Measurements from ENCODE around the gene GLP1R.
A peak's percentile ranks its signal among the peaks of the same experiment; 100 is the strongest.

Gene GLP1R

DNA sequence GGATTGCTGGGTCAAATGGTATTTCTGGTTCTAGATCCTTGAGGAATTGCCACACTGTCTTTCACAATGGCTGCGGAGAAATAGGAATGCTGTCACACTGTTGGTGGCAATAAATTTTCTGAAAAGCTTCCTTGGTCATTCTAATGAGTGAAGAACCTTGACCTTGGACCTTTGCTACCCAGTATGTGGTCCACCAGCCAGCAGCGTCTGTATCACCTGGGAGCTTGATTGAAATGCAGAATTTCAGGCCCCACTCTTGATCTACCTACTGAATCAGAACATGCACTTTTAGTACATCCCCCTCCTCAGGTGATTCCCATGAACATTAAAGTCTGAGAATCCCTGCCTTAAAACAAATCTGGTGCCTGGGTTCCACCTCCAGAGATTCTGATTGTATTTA, 27.5 kb upstream of the GLP1R start:
- ChIA-PET POLR2A (no interaction called here), CTCF (no interaction called here)
- TF ChIP-seq, protein P1, sequence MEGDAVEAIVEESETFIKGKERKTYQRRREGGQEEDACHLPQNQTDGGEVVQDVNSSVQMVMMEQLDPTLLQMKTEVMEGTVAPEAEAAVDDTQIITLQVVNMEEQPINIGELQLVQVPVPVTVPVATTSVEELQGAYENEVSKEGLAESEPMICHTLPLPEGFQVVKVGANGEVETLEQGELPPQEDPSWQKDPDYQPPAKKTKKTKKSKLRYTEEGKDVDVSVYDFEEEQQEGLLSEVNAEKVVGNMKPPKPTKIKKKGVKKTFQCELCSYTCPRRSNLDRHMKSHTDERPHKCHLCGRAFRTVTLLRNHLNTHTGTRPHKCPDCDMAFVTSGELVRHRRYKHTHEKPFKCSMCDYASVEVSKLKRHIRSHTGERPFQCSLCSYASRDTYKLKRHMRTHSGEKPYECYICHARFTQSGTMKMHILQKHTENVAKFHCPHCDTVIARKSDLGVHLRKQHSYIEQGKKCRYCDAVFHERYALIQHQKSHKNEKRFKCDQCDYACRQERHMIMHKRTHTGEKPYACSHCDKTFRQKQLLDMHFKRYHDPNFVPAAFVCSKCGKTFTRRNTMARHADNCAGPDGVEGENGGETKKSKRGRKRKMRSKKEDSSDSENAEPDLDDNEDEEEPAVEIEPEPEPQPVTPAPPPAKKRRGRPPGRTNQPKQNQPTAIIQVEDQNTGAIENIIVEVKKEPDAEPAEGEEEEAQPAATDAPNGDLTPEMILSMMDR (IDR thresholded peaks at IDR 0.05; ENCODE audit: insufficient read depth, low read length, missing control alignments): no peak
- H3K4me3 ChIP-seq (ENCODE audit: low read depth, low read length): no peak overlapping the region
- no peak for DNase-seq (ENCODE audit: low read depth, low spot score)

DNA sequence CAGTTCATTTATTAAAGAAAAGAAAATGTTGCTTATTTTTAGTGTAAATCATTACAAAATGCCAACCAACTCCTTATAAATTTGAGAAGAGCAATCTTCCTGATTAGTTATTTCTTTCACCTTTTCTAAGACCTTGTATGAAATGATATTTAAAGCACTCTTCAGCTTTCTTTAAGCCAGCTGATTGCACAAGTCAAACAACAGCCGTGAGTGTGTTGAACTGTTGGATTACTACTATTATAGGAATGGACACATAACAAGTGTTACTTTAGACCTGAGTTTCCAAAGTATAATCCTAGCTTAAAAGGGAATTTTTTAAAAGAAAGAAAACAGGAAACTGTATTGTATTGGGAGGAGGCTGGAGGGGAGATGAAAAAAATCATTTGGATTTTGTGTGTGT, 26.8 kb upstream of the GLP1R start:
- POLR2A ChIA-PET: no interaction called here
- no peak for DNase-seq (ENCODE audit: low read depth, low spot score)
- TF ChIP-seq, protein P1 (IDR thresholded peaks at IDR 0.05; ENCODE audit: insufficient read depth, low read length, missing control alignments): no peak
- CTCF ChIA-PET: no interaction called here
- H3K4me3 ChIP-seq (ENCODE audit: low read depth, low read length): no peak overlapping the region

DNA sequence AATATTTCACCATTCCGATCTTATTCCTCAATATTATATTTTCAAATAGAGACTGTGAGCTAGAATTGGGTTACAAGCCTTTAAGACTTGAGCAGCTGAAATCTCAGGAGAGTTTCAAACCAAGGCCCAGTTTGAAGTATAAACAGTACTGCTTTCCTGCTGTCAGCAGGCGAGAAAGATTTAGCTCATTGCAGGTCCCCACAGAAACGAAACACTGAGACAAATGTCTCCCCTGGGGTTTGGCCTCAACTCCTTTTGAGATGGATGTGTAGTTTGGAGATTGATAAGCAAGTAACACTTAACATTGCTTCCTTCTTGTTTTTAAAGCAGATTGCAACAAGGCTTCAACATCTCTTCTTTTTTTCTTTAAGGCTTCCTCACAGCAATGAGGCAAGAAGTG, 22.4 kb upstream of the GLP1R start:
- no peak for DNase-seq (ENCODE audit: low read depth, low spot score)
- H3K4me3 ChIP-seq (ENCODE audit: low read depth, low read length): no peak overlapping the region
- POLR2A ChIA-PET: no interaction called here
- TF ChIP-seq, protein P1 (IDR thresholded peaks at IDR 0.05; ENCODE audit: insufficient read depth, low read length, missing control alignments): no peak
- CTCF ChIA-PET: no interaction called here

DNA sequence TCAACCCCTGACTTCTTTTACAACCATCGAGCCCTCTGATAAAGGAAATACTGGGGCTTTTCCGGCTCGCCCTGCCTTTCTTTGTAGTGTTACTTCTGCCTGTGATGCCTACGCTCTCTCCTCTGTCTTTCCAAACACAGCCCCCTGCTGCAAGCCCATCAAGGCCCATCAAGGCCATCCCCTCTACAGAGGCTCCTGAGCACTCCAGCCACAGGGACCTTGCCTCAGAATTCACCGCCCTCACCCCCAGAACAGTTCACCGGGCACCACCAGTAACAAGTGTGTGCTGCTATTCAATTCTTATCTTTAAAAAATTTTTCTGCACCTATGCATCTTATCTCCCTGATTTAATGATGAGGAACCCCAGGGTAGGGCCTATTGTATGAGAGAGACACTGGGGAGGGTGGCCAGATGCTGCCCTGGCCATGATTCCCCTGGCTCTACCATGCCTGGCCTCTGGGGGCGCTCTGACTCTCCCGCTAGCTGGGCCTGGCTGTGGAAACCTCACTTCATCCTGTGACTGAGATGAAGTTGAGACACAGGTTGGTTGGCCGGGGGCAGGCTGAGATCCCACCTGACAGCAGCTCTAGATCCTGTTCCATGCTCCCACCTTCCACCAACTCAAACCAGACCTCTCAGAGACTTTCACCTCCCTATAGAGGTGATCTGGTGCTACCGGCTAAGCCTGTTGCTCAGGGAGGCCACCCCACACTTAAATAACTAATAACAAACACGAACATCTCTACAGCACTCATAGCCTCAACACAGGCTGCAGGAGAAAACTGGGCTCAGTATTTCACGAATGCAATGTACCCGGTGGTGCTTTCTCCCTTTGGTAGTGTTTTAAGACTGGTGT, 19.2 kb upstream of the GLP1R start:
- POLR2A ChIA-PET: no interaction called here
- no peak overlapping the region for H3K4me3 ChIP-seq (ENCODE audit: low read depth, low read length)
- no peak for DNase-seq (ENCODE audit: low read depth, low spot score)
- CTCF ChIA-PET: interaction anchor here (1.3 kb wide), 1 partner anchor 32 kb away, joined by 3 read pairs; no protein-coding TSS in a partner anchor
- TF ChIP-seq, protein P1 (IDR thresholded peaks at IDR 0.05; ENCODE audit: insufficient read depth, low read length, missing control alignments): peak; percentile 83

DNA sequence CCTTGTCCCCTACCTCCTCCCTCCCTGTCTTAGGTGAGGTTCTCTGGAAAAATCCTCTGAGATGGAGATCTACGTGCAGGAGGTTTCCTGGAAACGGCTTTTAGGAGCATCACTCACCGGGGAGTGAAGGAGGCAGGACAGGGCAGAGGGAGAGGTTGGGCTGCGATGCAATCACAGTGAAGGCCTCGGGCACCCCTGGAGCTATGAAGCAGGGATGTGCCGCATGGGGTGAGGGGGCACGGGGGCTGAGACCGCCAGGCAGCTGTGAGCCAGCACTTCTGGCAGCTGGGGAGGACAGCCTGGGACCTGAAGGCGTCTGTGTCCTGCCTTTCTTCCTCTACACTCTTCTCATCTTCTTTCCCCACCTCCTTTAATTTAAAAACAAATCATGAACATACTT, 12.9 kb upstream of the GLP1R start:
- DNase-seq (ENCODE audit: low read depth, low spot score): no peak
- CTCF ChIA-PET: no interaction called here
- TF ChIP-seq, protein P1 (IDR thresholded peaks at IDR 0.05; ENCODE audit: insufficient read depth, low read length, missing control alignments): no peak
- H3K4me3 ChIP-seq (ENCODE audit: low read depth, low read length): no peak overlapping the region
- POLR2A ChIA-PET: no interaction called here

DNA sequence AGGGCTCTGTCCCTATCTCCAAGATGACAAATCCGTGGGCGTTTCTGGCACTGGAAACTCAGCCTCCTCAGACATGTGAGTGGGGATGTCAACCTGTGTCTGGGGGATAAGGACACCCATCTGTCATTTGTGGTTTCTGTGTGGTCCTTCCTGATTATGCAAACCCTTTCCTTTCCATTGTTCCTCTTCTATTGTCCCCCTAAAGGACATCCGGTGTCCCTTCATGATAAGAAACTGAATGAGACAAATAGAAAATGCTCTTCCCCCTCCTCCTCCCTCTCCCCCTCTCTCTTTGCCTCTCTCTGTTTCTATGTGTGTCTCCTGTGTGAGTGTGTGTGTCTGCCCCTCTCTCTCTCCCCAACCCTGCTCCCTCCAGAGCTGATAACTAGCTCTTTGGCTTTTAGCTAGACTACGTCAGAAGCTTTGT, 11.5 kb upstream of the GLP1R start:
- TF ChIP-seq, protein P1 (IDR thresholded peaks at IDR 0.05; ENCODE audit: insufficient read depth, low read length, missing control alignments): no peak
- no peak overlapping the region for H3K4me3 ChIP-seq (ENCODE audit: low read depth, low read length)
- POLR2A ChIA-PET: no interaction called here
- CTCF ChIA-PET: no interaction called here
- no peak for DNase-seq (ENCODE audit: low read depth, low spot score)
